Naive thymus-derived CD8-positive, alpha-beta T cell (primary cell): ENCODE results near the gene PPM1M. TPM values are rescaled to one million over a fixed set of nuclear protein-coding genes. Genes with fewer than 3 reads are reported as not detected.
A peak's percentile ranks its signal among the peaks of the same experiment; 100 is the strongest.
"Not testable (repeated sequence)": the region's sequence is repeated elsewhere in the genome, so short reads cannot be mapped to it uniquely, and the experiment has no call there.

ENCODE experiments used
- ATAC-seq, 2 donors: fragments of 150-1000 bp; cut with Tn5 transposase in 1 of 2; sonication (Bioruptor Pico), chemical (Tn5 transposase) in 1 of 2; 1 replicate in 1 of 2; 2 replicates in 1 of 2; pipeline ENCODE4 v1.10.0; 2021; ENCODE audit warnings: mild to moderate bottlenecking in 2 of 2, moderate library complexity in 2 of 2
- POLR2A ChIA-PET: fragments of 350-600 bp; sonication (Branson Sonifier 250); formaldehyde crosslinking; loops from one replicate; lab custom pipeline; 2021; ENCODE audit warnings: antibody characterized with exemption; lab: Charles Lee
- DNase-seq, 10 donors: peaks; one replicate each; pipeline versions ENCODE4 v3.0.0 to v3.0.0-alpha.2; 2020 to 2022
- H3K27ac Mint-ChIP-seq, 10 donors: one replicate each; pipeline ENCODE4 v1.8.0; 2020 to 2022; ENCODE audit warnings: mild to moderate bottlenecking in 10 of 10, mixed read lengths in 10 of 10, moderate library complexity in 4 of 10, inconsistent platforms in 1 of 10
- H3K27me3 Mint-ChIP-seq, 5 donors: one replicate each; pipeline ENCODE4 v1.8.0; 2021 to 2022; ENCODE audit warnings: mixed read lengths in 5 of 5
- H3K36me3 Mint-ChIP-seq, 3 donors: one replicate each; pipeline ENCODE4 v1.8.0; 2020 to 2022; ENCODE audit warnings: mixed read lengths in 3 of 3, mild to moderate bottlenecking in 2 of 3, inconsistent platforms in 1 of 3
- H3K4me1 Mint-ChIP-seq, 4 donors: one replicate each; pipeline ENCODE4 v1.8.0; 2021 to 2022; ENCODE audit warnings: mixed read lengths in 4 of 4
- H3K4me3 Mint-ChIP-seq, 10 donors: one replicate each; pipeline ENCODE4 v1.8.0; 2020 to 2022; ENCODE audit warnings: mild to moderate bottlenecking in 10 of 10, mixed read lengths in 10 of 10, moderate library complexity in 6 of 10, inconsistent platforms in 1 of 10
- H3K9me3 Mint-ChIP-seq, 9 donors: one replicate each; pipeline ENCODE4 v1.8.0; 2020 to 2022; ENCODE audit warnings: mixed read lengths in 9 of 9, mild to moderate bottlenecking in 3 of 9, inconsistent platforms in 1 of 9, moderate library complexity in 1 of 9
- polyA plus RNA-seq, 3 donors: library from polyadenylated mRNA; unstranded; fragments of 300-500 nt; fragmentation: Illumina TruSeq; gene quantifications; one replicate each; pipeline ENCODE4 v1.2.3, GENCODE V29; 2021
- total RNA-seq, 8 experiments: library from RNA in 2 of 8; stranded (reverse) in 2 of 8; gene quantifications; one replicate each; pipeline ENCODE4 v1.2.3 and lab custom pipeline; 2021 to 2026

The PPM1M gene
- total and polyA plus RNA-seq, 5 experiments from 2014 or later = 68.0 to 172 (median 108) TPM

GRCh38 chr3:52270252-52270754 lies 24.7 kb downstream of the PPM1M start:
- peak overlapping the region; percentile 79 to 98 (median 93) for H3K4me3 Mint-ChIP-seq
- H3K27me3 Mint-ChIP-seq = no peaks in the 10 kb centered on the region

DNA sequence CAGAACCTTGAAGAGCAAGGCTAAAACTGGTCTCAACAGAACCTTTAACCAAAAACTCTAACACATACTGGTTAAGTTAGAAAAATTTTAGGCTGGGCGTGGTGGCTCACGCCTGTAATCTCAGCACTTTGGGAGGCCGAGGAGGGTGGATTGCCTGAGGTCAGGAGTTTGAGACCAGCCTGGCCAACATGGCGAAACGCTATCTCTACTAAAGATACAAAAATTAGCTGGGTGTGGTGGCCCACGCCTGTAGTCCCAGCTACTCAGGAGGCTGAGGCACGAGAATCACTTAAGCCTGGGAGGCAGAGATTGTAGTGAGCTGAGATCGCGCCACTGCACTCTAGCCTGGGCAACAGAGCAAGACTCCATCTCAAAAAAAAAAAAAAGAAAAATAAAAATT lies 26.6 kb downstream of the PPM1M start:
- H3K27me3 Mint-ChIP-seq, H3K9me3 Mint-ChIP-seq, DNase-seq, ATAC-seq: not testable (repeated sequence)
- peak overlapping the region; percentile 92 to 99 (median 97) for H3K27ac Mint-ChIP-seq
- POLR2A ChIA-PET = interaction anchor here (0.7 to 58.8 kb wide), 5 partner anchors 9 to 289 kb away, joined by 3 to 1841 read pairs (median 23); partner anchors contain the start of genes ACY1, GLYCTK, PPM1M and TLR9
- H3K36me3 Mint-ChIP-seq = peaks cover 9 to 86% (median 39%) of the 10 kb centered on the region in 3 donors
- peak overlapping the region; percentile 79 to 98 (median 93) for H3K4me3 Mint-ChIP-seq
- peaks cover 38 to 98% (median 76%) of the 10 kb centered on the region in 4 donors for H3K4me1 Mint-ChIP-seq

More at GRCh38 chr3:52270252-52270754, 24.7 kb downstream of the PPM1M start:
- H3K27ac Mint-ChIP-seq = peak overlapping the region; percentile 92 to 99 (median 97)
- peaks cover 35 to 93% (median 82%) of the 10 kb centered on the region in 4 donors for H3K4me1 Mint-ChIP-seq
- POLR2A ChIA-PET = interaction anchor here (45.0 to 58.8 kb wide), 2 partner anchors 13 to 33 kb away, joined by 1452 to 1841 read pairs; partner anchors contain the start of genes GLYCTK, PPM1M, TLR9 and TWF2
- no peaks in the 10 kb centered on the region for H3K9me3 Mint-ChIP-seq
- DNase-seq = no peak
- no peak for ATAC-seq
- H3K36me3 Mint-ChIP-seq = peaks cover 7 to 95% (median 46%) of the 10 kb centered on the region in 3 donors

DNA sequence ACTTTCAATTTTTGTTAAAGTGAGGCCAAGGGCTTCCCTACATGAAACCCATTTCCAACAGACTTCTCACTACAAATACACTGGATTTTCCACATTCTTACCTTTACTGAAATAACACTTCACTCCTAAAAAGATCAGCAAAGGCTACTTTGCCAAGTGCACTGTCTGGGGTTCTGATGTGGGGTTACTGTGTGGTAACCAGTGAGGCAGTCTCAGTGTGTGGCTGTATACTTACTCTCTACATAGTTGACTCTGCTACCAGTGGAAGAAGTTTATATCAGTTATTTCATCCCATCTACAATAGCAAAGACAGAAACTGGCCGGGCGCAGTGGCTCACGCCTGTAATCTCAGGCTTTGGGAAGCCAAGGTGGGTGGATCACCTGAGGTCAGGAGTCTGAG lies 27.3 kb downstream of the PPM1M start:
- Mint-ChIP-seq H3K4me3 (peak overlapping the region; percentile 92 to 100 (median 96)), H3K27ac (peak overlapping the region; percentile 91 to 99 (median 97)), H3K9me3 (no peaks in the 10 kb centered on the region), H3K27me3 (no peaks in the 10 kb centered on the region), H3K4me1 (peaks cover 36 to 95% (median 72%) of the 10 kb centered on the region in 4 donors), H3K36me3 (peaks cover 14 to 82% (median 37%) of the 10 kb centered on the region in 3 donors)
- DNase-seq (peak in 1 of 10 donors; percentile 37), ATAC-seq (peak; percentile 35 to 53)
- POLR2A ChIA-PET = interaction anchor here (0.6 to 58.8 kb wide), 6 partner anchors 10 to 289 kb away, joined by 3 to 1841 read pairs (median 18); partner anchors contain the start of genes ACY1, GLYCTK, PPM1M and TLR9

GRCh38 chr3:52274781-52275180 lies 29.2 kb downstream of the PPM1M start:
- peak overlapping the region; percentile 91 to 99 (median 97) for H3K27ac Mint-ChIP-seq
- H3K4me1 Mint-ChIP-seq = peaks cover 36 to 89% (median 70%) of the 10 kb centered on the region in 4 donors
- not testable (repeated sequence) for H3K9me3 Mint-ChIP-seq, ATAC-seq, H3K27me3 Mint-ChIP-seq, DNase-seq
- POLR2A ChIA-PET = interaction anchor here (0.9 to 21.1 kb wide), 5 partner anchors 7 to 65 kb away, joined by 4 to 1841 read pairs (median 7); partner anchors contain the start of genes GLYCTK, PPM1M, TLR9 and TWF2
- peaks cover 18 to 64% (median 32%) of the 10 kb centered on the region in 3 donors for H3K36me3 Mint-ChIP-seq
- peak overlapping the region; percentile 92 to 100 (median 96) for H3K4me3 Mint-ChIP-seq

DNA sequence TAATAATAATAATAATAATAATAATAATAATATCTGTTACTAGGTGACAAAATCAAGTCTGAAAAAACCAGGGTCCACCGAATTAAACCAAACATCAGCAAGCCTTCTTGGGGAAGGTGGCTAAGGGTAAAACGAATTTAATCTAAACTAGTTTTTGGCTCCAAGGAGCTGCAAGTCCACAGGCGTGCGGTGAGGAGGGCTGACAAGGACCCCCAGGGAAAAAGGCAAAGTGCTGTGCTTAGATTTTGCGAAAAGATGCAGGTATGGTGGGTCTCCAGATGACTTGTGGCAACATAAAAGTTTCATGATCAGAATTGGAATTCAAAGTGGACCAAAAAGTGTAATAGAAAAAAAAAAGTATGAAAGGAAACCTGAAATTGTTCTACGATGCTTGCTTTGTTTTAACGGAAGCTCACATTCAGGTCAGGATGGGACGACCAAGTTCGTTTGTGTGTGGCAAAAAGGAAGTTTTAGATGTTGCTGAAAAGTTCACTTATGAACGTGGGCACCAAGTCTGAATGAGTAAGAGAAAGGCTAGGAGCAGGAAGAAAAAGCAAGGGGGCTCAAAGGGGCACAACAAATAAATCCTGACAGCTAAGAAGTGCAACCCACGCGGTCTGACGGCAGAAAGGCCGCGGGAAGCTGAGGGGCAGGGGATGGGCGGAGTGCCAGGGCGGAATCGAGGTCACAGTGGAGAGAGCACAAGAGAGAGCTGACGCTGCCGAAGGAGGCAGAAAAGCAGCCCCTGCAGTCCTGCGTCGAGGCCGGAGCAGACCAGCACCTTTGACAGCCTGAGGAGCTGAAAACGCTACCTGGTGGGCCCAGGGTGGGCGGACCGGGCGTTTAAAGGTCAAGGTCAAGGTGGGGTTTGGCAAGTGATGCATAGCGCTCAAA lies 31.8 kb downstream of the PPM1M start:
- Mint-ChIP-seq H3K9me3 (no peaks in the 10 kb centered on the region), H3K4me3 (peak overlapping the region; percentile 92 to 100 (median 96)), H3K27me3 (no peaks in the 10 kb centered on the region), H3K4me1 (peaks cover 35 to 85% (median 67%) of the 10 kb centered on the region in 4 donors), H3K27ac (peak overlapping the region; percentile 93 to 99 (median 97)), H3K36me3 (peaks cover 18 to 40% (median 22%) of the 10 kb centered on the region in 3 donors)
- DNase-seq = peak; percentile 58 to 85 (median 68)
- POLR2A ChIA-PET = interaction anchor here (0.6 to 21.1 kb wide), 7 partner anchors 11 to 431 kb away, joined by 3 to 1841 read pairs (median 5); partner anchors contain the start of genes ABHD14A, GLYCTK, PPM1M and TLR9
- peak; percentile 5 to 19 for ATAC-seq

GRCh38 chr3:52277972-52278509 lies 32.5 kb downstream of the PPM1M start:
- DNase-seq (peak in 4 of 10 donors; percentile 43 to 64 (median 59)), ATAC-seq (peak; percentile 53 to 58)
- POLR2A ChIA-PET = interaction anchor here (0.7 to 21.1 kb wide), 9 partner anchors 11 to 222 kb away, joined by 3 to 1841 read pairs (median 6); partner anchors contain the start of genes DUSP7, GLYCTK, PPM1M and TLR9
- Mint-ChIP-seq H3K27me3 (no peaks in the 10 kb centered on the region), H3K36me3 (peaks cover 15 to 33% (median 18%) of the 10 kb centered on the region in 3 donors), H3K27ac (peak overlapping the region; percentile 93 to 99 (median 98)), H3K4me1 (peaks cover 31 to 83% (median 65%) of the 10 kb centered on the region in 4 donors), H3K4me3 (peak overlapping the region; percentile 94 to 100 (median 97)), H3K9me3 (no peaks in the 10 kb centered on the region)

DNA sequence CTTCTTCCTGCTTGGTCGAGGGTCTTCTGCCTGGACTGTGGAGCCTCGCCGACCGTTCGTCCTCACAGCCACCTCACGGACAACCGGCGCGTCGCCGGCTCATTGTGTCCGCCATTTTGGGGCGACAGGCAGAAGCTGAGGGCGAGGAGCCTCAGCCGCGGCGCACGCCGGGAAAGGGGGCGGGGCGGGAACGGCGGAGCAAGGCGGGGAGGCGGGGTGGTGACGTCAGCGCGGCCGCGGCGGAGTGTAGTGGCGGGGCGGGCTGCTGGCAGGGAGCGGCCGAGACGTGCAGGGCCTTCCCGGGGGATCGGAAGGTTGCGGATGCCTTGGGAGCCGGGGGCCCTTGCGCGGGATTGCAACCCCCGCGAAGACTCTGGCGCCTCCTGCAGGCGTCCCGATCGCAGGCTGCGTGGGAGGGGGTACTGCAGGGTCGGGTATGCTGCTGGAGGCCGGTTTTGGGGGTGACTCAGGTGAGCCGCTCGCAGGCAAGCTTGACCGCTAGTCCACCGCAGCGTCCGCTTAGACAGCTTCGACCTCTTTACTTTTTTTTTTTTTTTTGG lies 33.0 kb downstream of the PPM1M start, which contains the start of gene WDR82:
WDR82 (minus strand) TSS at position 140 of the 560 bp plus-strand sequence. CDS start 288 bp downstream, outside the sequence.
- DNase-seq (peak; percentile 93 to 99 (median 96)), ATAC-seq (peak; percentile 71 to 80)
- Mint-ChIP-seq H3K4me1 (peaks cover 32 to 83% (median 66%) of the 10 kb centered on the region in 4 donors), H3K9me3 (no peaks in the 10 kb centered on the region), H3K27ac (peak within 1 kb of the TSS; percentile 93 to 99 (median 98)), H3K4me3 (peak within 1 kb of the TSS; percentile 94 to 100 (median 97)), H3K27me3 (no peaks in the 10 kb centered on the region), H3K36me3 (peaks cover 15 to 28% (median 18%) of the 10 kb centered on the region in 3 donors)
- POLR2A ChIA-PET = interaction anchor here (0.6 to 21.1 kb wide), 11 partner anchors 10 to 282 kb away, joined by 3 to 1841 read pairs (median 4); partner anchors contain the start of genes DUSP7, GLYCTK, PPM1M and TLR9

GRCh38 chr3:52279596-52279995 lies 34.0 kb downstream of the PPM1M start:
- peaks cover 14 to 18% (median 15%) of the 10 kb centered on the region in 3 donors for H3K36me3 Mint-ChIP-seq
- no peaks in the 10 kb centered on the region for H3K9me3 Mint-ChIP-seq
- H3K27ac Mint-ChIP-seq = peak overlapping the region; percentile 93 to 99 (median 98)
- no peak for ATAC-seq
- peak overlapping the region; percentile 94 to 97 (median 96) for H3K4me3 Mint-ChIP-seq
- POLR2A ChIA-PET = interaction anchor here (1.2 to 21.1 kb wide), 4 partner anchors 9 to 174 kb away, joined by 3 to 1841 read pairs (median 68); partner anchors contain the start of genes GLYCTK, PPM1M, TLR9 and TNNC1
- peaks cover 27 to 78% (median 65%) of the 10 kb centered on the region in 4 donors for H3K4me1 Mint-ChIP-seq
- no peak for DNase-seq
- H3K27me3 Mint-ChIP-seq = no peaks in the 10 kb centered on the region

DNA sequence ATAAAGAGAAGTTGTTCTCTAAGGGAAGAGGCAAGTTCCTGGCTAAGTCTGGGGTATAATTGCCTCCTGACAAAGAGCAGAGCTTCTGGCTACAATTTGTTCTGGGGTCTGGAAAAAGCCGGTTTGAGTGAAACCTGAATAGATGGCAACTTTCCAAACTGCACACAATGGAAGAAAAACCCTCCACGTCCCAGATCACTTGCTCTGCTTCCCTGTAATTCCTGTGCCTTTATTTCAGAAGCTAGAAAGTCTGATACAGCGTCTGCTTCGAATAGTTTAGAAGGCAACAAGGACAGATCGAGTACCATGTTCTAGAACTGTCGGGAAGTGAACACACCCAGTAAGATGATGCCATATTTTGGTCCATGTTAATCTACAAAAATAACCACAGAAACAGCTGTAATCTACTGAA lies 34.5 kb downstream of the PPM1M start:
- peaks cover 12 to 15% (median 14%) of the 10 kb centered on the region in 3 donors for H3K36me3 Mint-ChIP-seq
- DNase-seq (no peak), ATAC-seq (no peak)
- H3K27me3 Mint-ChIP-seq = no peaks in the 10 kb centered on the region
- H3K27ac Mint-ChIP-seq = peak overlapping the region; percentile 93 to 99 (median 98)
- H3K9me3 Mint-ChIP-seq = no peaks in the 10 kb centered on the region
- peak overlapping the region; percentile 94 to 97 (median 96) for H3K4me3 Mint-ChIP-seq
- peaks cover 28 to 74% (median 63%) of the 10 kb centered on the region in 4 donors for H3K4me1 Mint-ChIP-seq
- POLR2A ChIA-PET = interaction anchor here (0.7 to 21.1 kb wide), 4 partner anchors 9 to 79 kb away, joined by 3 to 1841 read pairs (median 66); partner anchors contain the start of genes GLYCTK, PPM1M, TLR9 and TWF2

DNA sequence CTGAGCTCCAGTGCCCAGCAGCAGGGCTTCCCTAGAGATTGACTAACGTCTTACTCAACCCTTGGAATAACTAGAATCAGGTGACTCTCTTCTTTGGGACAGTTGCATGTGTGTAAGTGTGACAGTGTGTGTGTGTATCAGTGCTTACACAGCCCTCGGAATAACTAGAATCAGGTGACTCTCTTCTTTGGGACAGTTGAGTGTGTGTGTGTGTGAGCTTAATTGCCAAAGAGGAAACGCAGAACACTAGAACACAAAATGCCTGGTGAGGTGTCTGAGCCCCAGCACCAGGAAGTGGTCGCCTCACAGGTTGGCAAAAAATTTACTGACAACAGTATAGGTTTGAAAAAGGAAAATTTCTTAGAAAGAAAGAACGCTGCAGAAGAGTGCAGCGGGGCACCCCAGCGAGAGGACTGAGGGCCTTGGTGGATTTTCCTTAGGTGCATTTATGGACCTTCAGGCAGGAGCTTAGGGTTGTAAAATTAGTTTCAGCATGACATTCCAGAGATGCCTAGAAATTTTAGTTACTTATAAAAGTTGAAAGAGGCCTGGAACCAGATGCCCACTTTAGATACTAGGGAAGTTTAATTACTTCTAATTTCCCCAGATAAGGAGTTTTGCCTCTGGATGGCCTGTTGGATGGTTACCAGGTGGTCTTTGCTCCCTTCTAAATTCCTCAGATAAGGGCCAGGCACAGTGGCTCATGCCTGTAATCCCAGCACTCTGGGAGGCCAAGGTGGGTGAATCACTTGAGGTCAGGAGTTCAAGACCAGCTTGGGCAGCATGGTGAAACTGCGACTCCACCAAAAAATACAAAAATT lies 36.6 kb downstream of the PPM1M start:
- peak overlapping the region; percentile 66 to 89 (median 81) for H3K4me3 Mint-ChIP-seq
- H3K4me1 Mint-ChIP-seq = peaks cover 28 to 70% (median 65%) of the 10 kb centered on the region in 4 donors
- ATAC-seq = peak; percentile 35 to 52
- POLR2A ChIA-PET = interaction anchor here (0.8 to 21.1 kb wide), 6 partner anchors 8 to 85 kb away, joined by 3 to 1841 read pairs (median 4); partner anchors contain the start of genes ALAS1, PPM1M, TLR9 and TWF2
- DNase-seq = peak in 9 of 10 donors; percentile 34 to 77 (median 56)
- H3K27ac Mint-ChIP-seq = peak overlapping the region; percentile 93 to 98 (median 96)
- peaks cover 3 to 9% (median 7%) of the 10 kb centered on the region in 3 donors for H3K36me3 Mint-ChIP-seq
- H3K9me3 Mint-ChIP-seq = no peaks in the 10 kb centered on the region
- H3K27me3 Mint-ChIP-seq = no peaks in the 10 kb centered on the region
